ENCODE results near the gene MAN2A1.

MAN2A1 gene

GRCh38 chr5:109708813-109709212, 19.1 kb downstream of the MAN2A1 start:
- DNase-seq: no peak

GRCh38 chr5:109709225-109709624, 19.5 kb downstream of the MAN2A1 start:
- DNase-seq: no peak

- DNase-seq: no peak
Observed at GRCh38 chr5:109711673-109712072, 21.9 kb downstream of the MAN2A1 start.

GRCh38 chr5:109713453-109713852, 23.7 kb downstream of the MAN2A1 start:
- DNase-seq: no peak

- no peak for DNase-seq
Observed at GRCh38 chr5:109714592-109714991, 24.9 kb downstream of the MAN2A1 start.

GRCh38 chr5:109718216-109718615, 28.5 kb downstream of the MAN2A1 start:
- no peak for DNase-seq

GRCh38 chr5:109718632-109719031, 28.9 kb downstream of the MAN2A1 start:
- DNase-seq: no peak

- no peak for DNase-seq
Observed at GRCh38 chr5:109719978-109720377, 30.3 kb downstream of the MAN2A1 start.

- no peak for DNase-seq
Observed at GRCh38 chr5:109721741-109722140, 32.0 kb downstream of the MAN2A1 start.

- DNase-seq: no peak
Observed at GRCh38 chr5:109723606-109724005, 33.9 kb downstream of the MAN2A1 start.

GRCh38 chr5:109725135-109725534, 35.4 kb downstream of the MAN2A1 start:
- DNase-seq: no peak

GRCh38 chr5:109739741-109740728, 50.3 kb downstream of the MAN2A1 start:
- no peak for DNase-seq

GRCh38 chr5:109740966-109741365, 51.2 kb downstream of the MAN2A1 start:
- no peak for DNase-seq

- no peak for DNase-seq
Observed at GRCh38 chr5:109741390-109741789, 51.7 kb downstream of the MAN2A1 start.

- DNase-seq: no peak
Observed at GRCh38 chr5:109743041-109743531, 53.4 kb downstream of the MAN2A1 start.

- DNase-seq: no peak
Observed at GRCh38 chr5:109743770-109744212, 54.1 kb downstream of the MAN2A1 start.

GRCh38 chr5:109744261-109744660, 54.5 kb downstream of the MAN2A1 start:
- DNase-seq: no peak

- DNase-seq: no peak
Observed at GRCh38 chr5:109748546-109748945, 58.8 kb downstream of the MAN2A1 start.

GRCh38 chr5:109750463-109750862, 60.7 kb downstream of the MAN2A1 start:
- DNase-seq: no peak

- no peak for DNase-seq
Observed at GRCh38 chr5:109753279-109753678, 63.6 kb downstream of the MAN2A1 start.

GRCh38 chr5:109754319-109754718, 64.6 kb downstream of the MAN2A1 start:
- no peak for DNase-seq

- no peak for DNase-seq
Observed at GRCh38 chr5:109755761-109756160, 66.0 kb downstream of the MAN2A1 start.

GRCh38 chr5:109756543-109757185, 66.9 kb downstream of the MAN2A1 start:
- no peak for DNase-seq

GRCh38 chr5:109757490-109757889, 67.8 kb downstream of the MAN2A1 start:
- DNase-seq: no peak
